Measurements from ENCODE around the gene ARVCF.

Gene ARVCF

GRCh38 chr22:19997561-19998231 lies 18.9 kb downstream of the ARVCF start:
- DNase-seq, result no peak

DNA sequence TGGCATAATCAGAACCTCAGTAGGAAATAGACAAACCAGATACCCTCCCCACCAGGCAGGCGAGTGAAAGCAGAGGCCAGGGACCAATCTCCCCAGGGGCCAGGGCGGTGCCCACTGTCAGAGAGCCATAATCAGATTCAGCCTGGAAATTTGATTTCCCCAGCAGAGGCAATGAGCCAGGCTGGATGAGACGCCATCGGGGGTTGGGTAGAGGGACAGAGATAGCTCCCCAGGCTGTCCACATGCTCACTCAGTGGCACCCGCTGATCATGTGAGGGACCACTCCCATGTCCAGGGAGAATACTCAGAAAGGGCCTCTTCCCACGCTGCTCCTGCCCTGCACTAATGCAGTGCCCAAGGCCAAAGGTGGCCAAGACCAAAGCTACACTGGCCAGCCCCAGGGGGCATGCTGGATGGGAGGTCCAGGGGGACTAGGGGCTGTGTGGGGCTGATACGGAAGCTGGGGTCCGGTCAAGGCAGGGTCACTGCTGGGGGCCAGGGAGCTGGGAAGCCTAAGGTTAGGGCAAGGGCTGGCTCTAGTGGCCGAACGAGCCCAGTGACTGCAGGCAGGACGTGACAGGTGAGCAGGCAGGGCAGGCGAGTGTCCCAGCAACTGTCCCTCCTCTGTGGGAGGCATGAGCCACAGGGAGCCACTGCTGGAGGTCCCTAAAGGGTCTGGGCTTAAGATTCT lies 19.8 kb downstream of the ARVCF start:
- DNase-seq, result no peak

DNA sequence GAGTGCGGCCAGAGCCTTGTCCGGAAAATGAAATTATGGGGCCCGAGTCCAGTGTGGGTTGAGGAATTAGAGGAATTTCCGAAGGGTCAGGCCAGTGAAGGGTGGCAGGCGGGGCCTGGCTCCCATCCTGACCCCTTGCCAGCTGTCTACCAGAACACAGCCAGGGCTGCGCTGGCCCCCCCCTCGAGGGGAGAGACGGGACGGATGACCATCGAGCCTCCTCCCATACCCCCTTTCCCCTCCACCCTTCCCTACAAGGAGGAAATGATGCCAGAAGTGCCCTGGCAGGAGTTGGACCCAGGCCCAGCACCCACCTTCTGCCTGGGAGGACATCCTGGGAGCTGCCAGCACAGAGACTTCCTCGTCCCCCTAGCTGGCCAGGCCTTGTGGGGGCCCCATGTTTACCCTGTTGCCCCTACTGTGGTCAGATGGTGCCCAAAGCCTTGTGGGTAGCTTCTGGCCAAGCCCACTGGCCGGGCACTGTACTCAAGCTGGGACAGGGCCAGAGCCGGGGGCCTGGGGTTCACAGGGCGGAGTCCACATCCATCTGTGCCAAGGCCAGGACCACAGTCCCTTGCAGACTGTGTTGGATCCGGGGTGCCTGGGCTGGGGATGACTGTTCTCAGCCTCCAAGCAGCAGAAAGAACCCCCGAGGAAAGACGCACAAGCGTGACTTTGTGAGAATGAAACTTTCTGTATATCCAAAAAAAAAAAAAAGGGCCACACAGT lies 20.8 kb downstream of the ARVCF start:
- DNase-seq, result no peak

DNA sequence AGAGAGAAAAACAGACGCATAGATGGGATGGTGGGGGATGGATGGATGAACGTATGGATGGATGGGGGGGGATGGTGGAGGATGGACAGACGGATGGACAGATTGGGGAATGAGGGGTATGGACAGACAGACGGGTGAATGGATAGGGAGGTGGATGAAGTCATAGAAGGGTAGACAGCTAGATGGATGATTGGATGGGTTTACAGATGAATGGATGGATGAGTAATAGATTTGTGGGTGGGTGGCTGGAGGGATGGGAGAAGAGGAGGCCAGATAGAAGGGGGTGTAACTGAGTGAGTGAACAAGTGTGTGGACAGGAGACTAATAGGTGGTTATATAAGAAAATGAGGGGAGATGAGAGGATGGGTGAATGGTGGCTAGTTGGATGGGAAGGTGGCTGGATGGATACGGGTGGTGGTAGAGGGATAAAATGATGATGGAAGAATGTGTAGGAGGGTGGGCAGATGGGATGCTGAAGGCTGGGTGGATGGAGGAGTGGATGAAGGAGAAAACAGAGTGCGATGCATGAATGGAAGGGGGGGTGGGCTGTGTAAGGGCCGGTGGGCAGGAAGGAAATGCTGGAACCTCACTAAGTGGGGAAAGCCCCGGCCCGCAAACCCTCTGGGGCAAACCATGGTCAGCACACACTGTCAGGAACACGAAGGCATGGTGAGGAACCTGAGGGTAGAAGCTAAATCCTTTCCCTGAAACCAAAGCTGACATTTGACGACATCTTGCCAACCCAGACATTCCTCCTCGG lies 21.6 kb downstream of the ARVCF start:
- DNase-seq, result no peak

DNA sequence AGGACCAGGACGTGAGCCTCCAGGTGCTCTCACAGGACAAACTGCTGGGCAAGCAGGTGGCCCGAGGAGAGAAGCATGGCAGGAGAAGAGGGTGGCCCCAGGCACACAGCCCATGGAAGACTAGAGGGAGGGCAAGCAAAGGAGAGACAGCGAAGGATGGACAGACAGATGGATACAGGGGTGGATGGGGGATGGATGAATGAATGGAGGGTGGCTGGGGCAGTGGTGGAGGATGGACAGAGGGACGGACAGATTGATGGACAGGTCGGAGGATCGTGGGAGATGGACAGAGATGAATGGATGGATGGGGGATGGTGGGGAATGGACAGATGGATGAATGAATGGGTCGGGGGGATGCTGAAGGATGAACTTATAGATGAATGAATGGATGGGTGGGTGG lies 22.7 kb downstream of the ARVCF start:
- DNase-seq, result no peak

DNA sequence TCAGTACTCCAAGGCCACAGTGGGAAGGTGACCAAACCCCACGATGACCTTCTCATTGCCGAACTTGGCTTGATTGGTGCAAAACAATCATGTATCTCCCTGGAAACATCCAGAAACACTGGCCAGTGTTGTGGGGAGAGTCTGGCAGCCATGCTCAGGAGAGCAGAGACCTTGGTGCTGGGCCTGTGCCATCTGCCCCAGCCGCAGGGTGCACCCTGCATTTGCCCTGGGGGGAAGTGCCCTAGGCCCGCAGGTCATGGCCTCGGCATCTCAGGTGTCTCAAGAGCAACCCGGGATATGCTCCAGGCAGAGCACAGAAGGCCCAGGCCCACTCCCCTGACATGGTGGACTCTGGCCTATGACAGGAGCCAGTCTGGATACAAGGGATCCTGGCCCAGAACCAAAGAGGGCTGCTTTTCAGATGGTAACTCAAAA lies 23.7 kb downstream of the ARVCF start:
- no peak for DNase-seq

GRCh38 chr22:19992481-19992911 lies 24.1 kb downstream of the ARVCF start:
- no peak for DNase-seq

GRCh38 chr22:19991645-19992451 lies 24.8 kb downstream of the ARVCF start:
- DNase-seq, result no peak

GRCh38 chr22:19991395-19991644 lies 25.3 kb downstream of the ARVCF start:
- DNase-seq, result no peak

DNA sequence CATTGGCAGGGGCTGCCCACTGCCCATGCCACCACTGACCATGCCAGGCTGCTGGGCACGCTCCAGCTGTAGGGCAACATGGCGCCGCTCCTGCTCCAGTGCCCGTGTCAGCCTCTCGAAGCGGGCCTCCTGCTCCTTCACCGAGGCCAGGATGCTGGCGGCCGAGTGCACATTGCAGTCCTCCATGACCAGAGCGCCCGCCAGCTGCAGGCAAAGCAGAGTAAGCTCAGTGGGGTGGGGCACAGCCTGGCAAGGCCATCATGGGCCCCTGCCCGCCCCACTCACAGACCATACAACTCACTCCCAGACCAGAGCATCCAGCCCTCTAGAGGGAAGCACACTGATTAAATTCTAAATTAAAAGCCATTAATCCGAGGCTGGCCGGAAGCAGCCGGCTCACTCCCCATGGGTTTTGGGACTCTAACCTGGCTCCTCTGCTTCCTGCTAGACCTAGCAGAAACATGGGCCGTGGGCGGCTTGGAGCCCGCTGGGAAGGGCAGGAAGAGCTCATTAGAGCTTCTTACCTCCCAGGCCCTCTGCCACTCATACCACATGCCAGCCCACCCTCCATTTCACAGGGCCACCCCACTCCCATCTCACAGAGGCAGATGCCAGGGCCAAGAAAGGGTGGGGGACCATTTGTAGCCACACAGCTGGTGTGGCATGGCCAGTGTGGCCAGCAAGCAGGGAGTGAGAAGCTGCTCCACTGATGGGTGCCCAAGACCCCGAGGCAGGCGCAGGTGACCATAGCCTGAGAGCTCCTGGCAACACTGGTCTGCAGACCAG lies 25.8 kb downstream of the ARVCF start:
- DNase-seq, result no peak

DNA sequence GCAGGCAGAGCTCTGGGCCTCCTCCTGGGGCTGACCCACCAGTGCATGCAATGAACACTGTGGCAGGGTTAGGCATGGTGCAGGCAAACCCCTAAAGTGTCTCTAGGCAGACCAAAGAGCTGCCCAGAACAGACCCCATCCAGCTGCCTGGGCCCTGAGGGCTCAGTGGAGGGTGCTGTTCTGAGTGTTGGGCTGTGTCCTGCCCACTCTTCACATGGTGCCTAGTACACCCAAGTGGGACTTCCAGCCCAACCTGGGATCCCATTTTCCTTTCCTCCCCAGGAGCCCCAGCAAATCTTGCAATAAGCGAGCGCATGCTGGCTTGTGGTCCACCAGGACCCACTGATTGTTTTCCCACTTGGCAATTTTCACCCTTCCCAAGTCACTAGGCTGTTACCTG lies 26.4 kb downstream of the ARVCF start:
- no peak for DNase-seq

GRCh38 chr22:19989725-19990067 lies 26.9 kb downstream of the ARVCF start:
- no peak for DNase-seq

- DNase-seq, result no peak
These were observed 27.5 kb downstream of the ARVCF start for GRCh38 chr22:19988965-19989724.

DNA sequence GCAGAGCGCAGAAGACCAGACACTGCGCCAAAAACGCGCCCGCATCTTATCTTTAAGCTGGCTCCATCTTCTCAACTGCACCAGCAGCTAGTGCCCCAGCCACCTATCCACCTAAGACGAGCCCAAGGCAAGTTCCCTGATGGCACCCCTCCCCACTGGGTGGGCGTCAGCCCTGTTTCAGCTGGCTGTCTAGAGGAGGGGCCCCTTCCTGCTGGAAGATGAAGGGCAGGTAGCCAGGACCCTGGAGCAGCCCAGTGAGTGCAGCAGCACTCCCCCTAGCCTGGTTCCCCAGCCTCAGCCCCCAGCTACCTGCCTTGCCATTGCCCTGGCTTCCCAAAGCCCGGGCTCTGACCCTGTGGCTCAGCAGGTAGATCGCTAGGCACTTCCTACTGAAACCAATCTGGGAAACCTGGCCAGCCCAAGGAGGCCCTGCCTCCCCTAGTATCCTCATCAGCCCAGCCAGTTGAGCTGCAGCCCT lies 28.3 kb downstream of the ARVCF start:
- DNase-seq, result no peak

GRCh38 chr22:19987394-19988306 lies 29.0 kb downstream of the ARVCF start:
- no peak for DNase-seq

DNA sequence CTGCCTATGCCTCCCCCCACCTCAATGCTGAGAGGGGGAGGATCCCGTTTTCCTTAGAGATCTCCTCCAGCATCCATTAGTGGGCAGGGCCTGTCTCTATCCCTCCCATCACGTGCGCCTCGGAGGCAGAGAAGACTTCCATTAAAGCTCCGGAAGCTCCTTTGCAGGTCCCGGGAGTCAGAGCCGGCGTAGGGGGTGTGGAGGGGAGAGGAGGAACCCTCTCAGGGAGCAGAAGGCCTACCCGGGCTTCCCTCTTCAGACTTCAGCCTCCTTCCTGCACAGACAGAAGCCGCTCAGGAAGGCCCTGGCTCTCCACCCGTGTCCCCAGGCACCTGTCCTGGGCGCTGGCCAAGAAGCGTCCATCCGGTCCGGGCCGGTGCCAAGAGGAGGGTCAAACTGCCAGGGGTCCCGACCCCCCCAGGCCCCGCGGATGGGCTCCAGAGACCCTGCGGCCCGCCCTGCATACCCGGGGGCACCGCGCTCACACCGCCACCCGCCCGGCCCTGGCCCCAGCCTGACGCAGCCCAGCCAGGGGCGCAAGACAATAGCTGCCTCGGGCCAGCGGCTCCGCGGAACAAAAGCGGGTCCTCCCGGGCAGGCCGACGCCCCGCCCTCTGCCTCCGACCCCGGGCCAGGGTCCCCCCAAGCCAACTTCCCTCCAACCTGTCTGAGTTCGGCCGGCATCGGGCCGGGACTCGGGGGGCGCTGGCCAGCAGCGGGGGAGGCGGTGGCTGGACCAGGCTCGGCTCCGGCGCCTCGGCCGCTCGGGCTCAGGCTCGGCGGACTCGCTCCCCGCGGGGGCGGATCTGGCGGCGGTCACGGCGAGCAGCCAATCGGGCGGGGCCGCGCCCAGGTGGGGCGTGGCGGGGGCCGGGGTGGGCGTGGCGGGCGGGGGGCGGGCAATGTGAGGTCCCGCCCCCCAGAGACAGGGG lies 29.9 kb downstream of the ARVCF start:
- peak; percentile 61 for DNase-seq

- DNase-seq, result no peak
These were observed 30.6 kb downstream of the ARVCF start for GRCh38 chr22:19986011-19986409.
